ENCODE measurements around the gene PUS7.
A peak's percentile ranks its signal among the peaks of the same experiment; 100 is the strongest.
"Not testable (repeated sequence)": the region's sequence is repeated elsewhere in the genome, so short reads cannot be mapped to it uniquely, and the experiment has no call there.

Gene PUS7

GRCh38 chr7:105531792-105532671, 10.0 kb upstream of the PUS7 start, which contains the start of gene RINT1:
TSS of gene RINT1 (plus strand) at chr7:105532201. CDS start at chr7:105532316, 115 bp downstream.
- peak; percentile 76 for TF ChIP-seq CTCF (IDR thresholded peaks at IDR 0.05; ENCODE audit: insufficient read depth, missing control alignments)
- FAIRE-seq (no peak), DNase-seq (ENCODE audit: insufficient read length, low spot score) (peak; percentile 45)

GRCh38 chr7:105530546-105530945, 8.5 kb upstream of the PUS7 start:
- no peak for DNase-seq (ENCODE audit: insufficient read length, low spot score)
- no peak for FAIRE-seq
- no peak for TF ChIP-seq CTCF (IDR thresholded peaks at IDR 0.05; ENCODE audit: insufficient read depth, missing control alignments)

DNA sequence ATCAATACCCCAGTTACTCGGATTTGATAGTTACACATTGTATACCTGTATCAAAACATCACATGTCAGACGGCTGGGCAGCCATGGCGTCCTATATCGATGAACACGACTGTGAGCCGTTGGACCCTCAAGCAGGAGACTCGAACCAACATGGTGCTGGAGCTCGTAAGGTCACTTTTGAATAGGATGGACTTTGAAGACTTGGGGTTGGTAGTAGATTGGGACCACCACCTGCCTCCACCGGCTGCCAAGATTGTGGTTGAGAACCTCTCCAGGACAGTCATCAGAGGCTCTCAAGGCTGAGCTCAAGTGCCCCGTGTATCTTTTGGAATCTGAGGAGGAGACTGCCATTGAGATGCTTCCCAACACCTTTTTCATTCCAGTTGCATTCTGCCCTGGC, 8.1 kb upstream of the PUS7 start:
- no peak for TF ChIP-seq CTCF (IDR thresholded peaks at IDR 0.05; ENCODE audit: insufficient read depth, missing control alignments)
- FAIRE-seq (no peak), DNase-seq (ENCODE audit: insufficient read length, low spot score) (no peak)

GRCh38 chr7:105527737-105528136, 5.7 kb upstream of the PUS7 start:
- not testable (repeated sequence) for FAIRE-seq

GRCh38 chr7:105524840-105525239, 2.8 kb upstream of the PUS7 start:
- TF ChIP-seq CTCF (IDR thresholded peaks at IDR 0.05; ENCODE audit: insufficient read depth, missing control alignments) = no peak
- no peak for FAIRE-seq
- DNase-seq (ENCODE audit: insufficient read length, low spot score) = no peak

More at GRCh38 chr7:105527737-105528136, 5.7 kb upstream of the PUS7 start:
- DNase-seq (ENCODE audit: insufficient read length, low spot score) = not testable (repeated sequence)

- FAIRE-seq; DNase-seq (ENCODE audit: insufficient read length, low spot score): not testable (repeated sequence)
Measured at GRCh38 chr7:105524423-105524822, 2.4 kb upstream of the PUS7 start.

GRCh38 chr7:105521027-105521716, 899 bp downstream of the PUS7 start:
- DNase-seq (ENCODE audit: insufficient read length, low spot score) = no peak
- no peak for FAIRE-seq
- TF ChIP-seq CTCF (IDR thresholded peaks at IDR 0.05; ENCODE audit: insufficient read depth, missing control alignments) = no peak

GRCh38 chr7:105520620-105521019, 1.5 kb downstream of the PUS7 start:
- not testable (repeated sequence) for FAIRE-seq; DNase-seq (ENCODE audit: insufficient read length, low spot score)
